HL-60/S4 treated with retinoic acid at 250 ng/mL for 4 days and 3 days (cell line): Measurements from ENCODE around the gene LAMB2.

Experiments
- in situ Hi-C: fragments of 300-500 bp; cut with MboI; formaldehyde crosslinking; loops from 2 replicates; pipeline ENCODE4 v1.7.0; 2022; ENCODE audit warnings: low sequenced_read_pairs

The LAMB2 gene

DNA sequence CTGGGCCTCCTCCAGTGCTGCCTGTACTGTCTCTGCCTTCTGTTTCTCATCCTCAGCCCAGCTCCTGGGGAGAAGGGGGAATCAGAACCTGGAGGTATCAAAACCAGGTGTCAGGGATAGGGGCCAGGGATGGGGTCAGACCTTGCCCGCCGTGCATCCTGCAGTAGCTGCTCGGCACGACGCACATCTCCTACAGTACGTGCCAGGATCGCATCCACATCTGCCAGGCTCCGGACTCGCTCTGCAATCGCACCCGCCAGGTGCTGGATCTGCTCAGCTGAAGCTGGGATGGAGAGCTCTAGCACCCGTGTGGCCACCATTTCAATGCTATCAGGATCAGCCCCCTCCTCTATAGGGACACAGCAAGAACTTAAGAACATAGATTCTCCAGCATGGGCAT lies 10.8 kb downstream of the LAMB2 start:
- in situ Hi-C loops: no loop called here

DNA sequence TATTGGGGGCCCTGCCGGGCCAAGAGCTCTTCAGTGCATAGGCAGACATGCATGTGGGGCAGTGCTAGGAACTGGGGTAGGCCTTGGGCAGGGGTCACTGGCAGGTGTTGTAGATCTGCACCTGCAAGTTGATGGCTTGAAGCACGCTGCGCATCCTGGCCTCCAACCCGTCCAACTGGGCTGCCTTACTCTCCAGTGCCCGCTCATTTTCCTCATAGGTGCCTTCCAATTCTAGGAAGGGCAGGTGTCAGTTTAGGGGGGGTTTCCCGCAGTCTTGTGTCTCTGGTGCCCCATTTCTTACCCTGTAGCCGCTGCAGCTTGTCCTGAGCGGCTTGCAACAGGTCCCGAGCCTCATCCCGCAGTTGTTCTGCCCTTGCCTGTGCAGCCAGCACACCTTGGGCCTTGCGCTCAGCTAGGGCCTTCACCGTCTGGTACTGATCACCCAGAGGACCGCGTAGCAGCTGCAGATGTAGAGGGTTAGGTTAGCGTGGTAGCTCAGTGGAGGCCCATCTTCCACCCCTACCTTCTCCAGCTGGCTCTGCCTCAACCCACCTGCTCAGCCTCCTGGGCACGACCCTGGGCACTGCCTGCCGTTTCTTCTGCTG lies 11.6 kb downstream of the LAMB2 start:
- in situ Hi-C loops: no loop called here

DNA sequence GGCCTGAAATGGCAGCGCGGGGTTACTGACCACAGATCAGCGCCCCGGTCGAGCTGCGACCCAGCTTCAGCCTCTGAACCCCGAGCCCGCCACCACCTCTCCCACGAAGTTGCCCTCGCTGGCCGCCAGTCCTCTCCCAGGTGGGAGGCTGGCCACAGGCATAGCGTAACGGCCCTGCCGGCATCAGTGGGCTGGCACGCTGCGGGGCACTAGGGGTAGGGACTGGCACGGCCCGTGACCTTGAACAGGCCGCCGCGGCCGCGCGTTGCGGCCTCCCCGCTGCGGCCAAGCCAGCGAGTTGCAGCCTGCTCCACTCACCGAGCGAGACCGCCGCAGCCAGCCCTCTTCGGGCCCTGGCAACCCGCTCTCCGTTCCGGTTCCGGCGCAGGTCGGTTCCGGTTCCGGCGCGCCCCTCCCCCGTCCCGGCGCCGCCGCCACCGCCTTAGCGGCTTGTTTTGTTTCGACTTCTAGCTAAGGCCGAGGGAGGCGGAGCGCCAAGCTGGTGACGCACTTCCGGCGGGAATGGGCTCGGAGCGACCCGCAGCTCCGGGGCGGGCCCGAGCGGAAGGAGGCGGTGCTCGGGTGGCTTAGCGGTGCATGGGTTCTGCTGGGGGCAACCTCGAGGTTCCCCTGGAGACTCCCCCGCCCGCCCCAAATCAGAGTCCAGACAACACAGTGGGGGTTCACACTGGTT lies 12.3 kb downstream of the LAMB2 start, which contains the start of gene USP19:
Gene USP19, minus strand, starts transcription at position 386 of the 694 bp plus-strand sequence. CDS start 1,678 bp downstream, outside the sequence.
- in situ Hi-C loops: no loop called here

DNA sequence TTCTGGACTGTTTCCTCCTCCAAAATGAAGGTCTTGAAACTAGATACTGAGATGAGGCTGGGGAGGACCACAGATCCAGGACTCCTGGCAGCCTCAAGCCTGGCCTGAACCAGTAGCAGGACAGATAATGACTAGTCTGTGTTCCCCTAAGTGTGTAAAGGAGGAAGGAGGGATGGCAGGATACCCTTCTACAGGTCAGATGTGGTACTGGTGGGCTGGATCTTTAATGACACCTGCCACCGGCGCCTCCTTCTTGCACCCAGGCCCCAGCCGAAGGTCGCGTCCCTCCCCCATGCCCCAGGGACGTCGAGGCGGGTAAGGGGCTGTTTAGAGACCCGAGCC lies 12.8 kb downstream of the LAMB2 start:
- in situ Hi-C loops: no loop called here

DNA sequence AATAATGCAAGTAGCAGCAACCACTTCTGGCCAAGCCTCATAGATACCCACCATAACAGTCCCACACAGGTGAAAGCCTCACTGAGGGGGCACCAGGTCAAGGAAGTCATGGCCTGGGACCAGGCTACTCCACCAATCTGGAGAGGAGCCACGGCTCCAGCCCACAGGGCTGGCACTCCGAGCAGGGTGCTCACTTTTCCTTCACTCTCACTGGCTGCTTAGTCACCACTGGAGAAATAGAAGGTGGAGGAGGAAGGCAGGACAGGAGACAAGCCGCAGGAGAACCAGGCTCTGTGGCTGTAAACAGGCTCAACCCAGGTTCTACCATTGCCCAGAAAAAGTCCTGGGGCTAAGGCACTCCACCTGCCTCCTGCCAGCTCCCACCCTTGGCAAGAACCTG lies 13.4 kb downstream of the LAMB2 start:
- in situ Hi-C loops: no loop called here

DNA sequence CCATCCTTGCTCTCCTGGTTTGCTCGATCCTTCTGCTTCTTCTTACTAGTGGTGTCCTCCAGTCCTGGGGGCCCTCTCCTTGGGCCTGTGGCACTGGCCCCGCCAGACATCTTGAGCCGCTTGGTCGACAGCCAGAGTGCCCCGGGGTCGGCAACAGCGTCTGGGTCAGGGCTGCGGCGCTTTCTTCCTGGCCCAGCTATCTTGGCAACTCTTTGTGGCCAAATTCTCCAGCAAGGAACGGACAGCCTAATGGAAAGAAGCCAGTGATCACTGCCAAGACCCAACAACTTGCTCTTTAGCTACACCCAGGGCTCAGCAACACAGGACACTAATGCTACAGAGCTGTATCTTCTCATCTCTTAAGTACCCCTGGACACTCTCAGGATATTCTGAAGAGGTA lies 13.8 kb downstream of the LAMB2 start:
- in situ Hi-C loops: no loop called here

DNA sequence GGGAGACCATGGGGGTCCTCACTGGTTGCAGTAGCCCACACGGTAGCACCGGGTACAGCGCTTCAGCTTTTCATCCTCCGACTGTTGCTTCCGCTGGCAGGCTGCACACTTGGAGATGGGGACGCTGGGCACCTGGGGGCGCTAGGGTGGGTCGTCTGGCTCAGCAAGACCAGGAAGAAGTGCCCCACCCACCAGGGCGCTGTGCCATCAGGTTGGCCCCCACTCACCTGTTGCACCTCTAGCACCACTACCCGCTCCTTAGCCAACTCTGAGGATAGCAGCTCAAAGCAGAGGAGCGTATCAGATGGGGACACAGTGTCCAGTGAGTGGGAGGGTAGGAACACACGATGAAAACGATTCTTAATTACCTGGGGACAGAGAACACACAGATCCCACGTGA lies 20.6 kb downstream of the LAMB2 start:
- in situ Hi-C loops: no loop called here

DNA sequence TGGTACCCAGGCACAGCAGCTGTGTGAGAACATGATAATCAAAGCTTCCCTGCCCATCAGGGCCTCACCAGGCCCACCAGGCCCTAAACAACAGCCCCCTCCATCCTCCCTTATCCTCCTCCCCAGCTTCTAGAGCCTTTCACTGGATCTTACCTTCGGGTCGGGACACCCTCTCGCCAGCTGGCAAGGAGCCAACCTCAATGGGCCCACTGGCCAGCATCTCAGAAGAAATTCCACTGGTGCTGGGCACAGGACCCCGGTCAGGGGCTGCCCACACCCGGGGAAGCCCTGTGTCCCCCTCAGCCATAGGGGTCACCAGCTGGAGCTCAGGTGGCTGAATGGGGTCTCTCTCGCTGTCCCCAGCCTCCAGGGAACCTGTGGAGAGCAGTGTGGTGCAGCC lies 21.5 kb downstream of the LAMB2 start:
- in situ Hi-C loops: no loop called here

DNA sequence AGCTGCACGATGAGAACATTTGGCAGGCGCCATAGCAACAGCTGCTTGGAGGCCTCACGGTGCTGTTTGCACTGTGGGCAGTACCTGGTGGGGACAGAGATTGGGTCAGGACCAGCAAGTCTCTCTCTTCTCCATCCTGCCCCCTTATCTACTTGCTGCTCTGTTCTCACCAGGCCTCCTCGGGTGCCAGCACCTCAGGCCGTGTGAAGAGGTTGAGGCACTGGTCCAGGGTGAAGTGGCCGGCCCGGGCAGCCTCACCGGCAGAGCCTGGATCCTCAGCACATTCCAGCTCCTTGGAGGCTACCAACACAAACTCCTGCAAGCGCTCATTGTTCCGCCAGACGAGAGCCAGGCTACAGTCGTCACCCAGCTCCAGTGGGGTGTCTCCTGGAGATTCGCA lies 22.1 kb downstream of the LAMB2 start:
- in situ Hi-C loops: no loop called here

DNA sequence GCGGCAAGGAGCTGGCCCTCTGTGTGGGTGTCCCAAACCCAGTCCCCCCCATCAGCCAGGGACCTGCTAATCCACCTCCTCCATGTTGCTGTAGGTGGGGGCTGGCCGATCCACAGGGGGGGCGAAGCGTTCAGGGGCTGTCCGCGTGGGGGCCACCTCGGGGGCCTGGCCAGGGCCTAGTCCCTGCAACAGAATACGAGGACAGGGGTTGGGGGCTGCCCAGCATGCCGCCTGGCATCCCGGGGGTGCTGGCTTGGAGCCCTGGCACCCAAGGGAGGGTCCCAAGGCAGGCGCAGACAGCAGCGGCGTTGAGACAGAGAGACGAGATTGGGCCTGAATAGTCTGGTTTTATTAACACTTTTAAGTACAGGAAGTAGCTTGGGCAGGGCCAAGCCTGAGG lies 24.5 kb downstream of the LAMB2 start:
- in situ Hi-C loops: no loop called here

DNA sequence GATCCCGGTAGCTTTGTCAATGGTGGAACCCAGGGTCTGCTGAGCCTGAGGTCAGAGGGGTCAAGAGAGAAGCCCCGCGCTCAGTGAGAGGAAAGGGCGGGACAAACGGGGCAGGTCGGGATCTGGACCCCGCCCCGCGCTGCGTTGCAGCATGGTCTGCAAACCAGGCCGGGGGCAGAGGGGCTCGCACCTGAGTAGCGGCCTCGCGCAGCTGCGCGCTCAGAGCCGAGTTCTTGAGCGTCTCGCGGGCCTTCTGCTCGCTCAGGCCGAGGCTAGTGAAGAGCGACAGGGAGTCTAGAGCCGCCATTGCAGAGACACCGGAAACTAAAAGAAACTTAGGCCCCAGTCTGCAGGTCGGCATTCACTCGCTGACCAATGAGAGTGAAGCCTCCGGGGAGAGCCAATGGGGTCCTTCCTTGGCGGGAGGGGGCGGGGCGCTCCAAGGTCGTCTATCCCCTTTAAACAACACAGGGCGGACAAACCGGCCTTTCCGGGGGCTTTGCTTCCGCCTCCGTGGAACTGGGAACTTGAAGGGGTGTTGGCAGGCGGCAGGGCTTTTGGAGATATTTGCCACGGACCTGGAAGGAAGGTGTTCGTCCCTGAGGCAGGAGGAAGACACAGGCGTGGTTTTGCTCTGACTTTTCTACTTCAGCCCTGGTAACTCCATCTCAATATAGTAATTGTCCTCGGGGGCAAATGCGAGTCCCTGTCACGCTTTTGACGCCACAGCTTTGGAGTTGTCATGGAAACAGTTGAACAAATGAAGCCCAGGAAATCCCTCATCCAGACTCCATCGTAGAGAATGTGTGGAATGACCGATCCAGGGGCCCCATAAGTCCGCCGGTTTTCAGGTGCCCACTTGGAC lies 28.2 kb downstream of the LAMB2 start, which contains the start of gene QARS1:
Gene QARS1, minus strand, starts transcription at position 331 of the 865 bp plus-strand sequence. Its CDS starts 24 bp downstream, at position 307.
- in situ Hi-C loops: no loop called here

DNA sequence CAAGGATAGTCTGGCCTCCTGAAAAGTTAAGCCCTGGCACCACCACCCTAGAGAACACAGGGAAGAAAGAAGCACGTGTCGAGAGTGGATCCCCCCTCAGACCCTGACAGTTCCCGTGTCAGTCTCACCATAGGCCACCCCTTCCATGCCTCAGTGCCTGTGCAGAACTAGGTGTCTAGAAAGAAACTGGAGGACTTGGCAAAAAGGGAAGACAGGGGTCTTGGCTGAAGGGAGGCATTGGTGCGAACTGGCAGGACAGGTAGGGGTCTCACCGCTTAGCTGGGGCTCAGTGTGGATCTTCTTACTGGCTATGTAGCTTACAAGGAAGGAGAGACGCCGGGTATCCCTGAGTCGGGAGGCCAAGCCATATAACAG lies 28.8 kb downstream of the LAMB2 start:
- in situ Hi-C loops: no loop called here

DNA sequence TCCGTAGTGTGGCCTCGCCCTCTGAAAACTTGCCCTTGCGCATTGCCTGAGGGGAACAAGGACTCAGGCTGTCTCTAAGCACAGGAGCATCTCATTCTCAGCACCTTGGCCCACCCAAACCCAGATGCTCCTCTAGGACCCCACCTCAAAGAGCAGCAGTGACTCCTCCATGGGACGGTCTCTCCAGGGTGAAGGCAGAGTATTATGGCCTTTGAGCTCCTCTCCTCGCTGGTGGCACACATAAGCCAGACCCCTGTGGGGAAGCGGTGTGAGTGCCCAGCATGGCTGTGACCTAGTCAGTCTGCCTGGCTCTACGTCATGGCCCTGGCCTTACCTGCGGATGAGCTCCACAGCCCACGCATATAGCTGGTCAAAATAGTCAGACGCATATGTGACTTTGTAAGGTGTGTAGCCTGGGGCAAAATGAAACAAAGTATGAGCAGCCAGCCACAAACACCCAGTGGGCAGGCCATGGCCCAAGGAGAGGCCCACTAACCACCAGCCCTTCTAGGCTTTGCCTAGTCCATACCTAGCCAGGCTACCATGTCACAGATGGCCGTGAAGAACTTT lies 32.7 kb downstream of the LAMB2 start:
- in situ Hi-C loops: no loop called here

DNA sequence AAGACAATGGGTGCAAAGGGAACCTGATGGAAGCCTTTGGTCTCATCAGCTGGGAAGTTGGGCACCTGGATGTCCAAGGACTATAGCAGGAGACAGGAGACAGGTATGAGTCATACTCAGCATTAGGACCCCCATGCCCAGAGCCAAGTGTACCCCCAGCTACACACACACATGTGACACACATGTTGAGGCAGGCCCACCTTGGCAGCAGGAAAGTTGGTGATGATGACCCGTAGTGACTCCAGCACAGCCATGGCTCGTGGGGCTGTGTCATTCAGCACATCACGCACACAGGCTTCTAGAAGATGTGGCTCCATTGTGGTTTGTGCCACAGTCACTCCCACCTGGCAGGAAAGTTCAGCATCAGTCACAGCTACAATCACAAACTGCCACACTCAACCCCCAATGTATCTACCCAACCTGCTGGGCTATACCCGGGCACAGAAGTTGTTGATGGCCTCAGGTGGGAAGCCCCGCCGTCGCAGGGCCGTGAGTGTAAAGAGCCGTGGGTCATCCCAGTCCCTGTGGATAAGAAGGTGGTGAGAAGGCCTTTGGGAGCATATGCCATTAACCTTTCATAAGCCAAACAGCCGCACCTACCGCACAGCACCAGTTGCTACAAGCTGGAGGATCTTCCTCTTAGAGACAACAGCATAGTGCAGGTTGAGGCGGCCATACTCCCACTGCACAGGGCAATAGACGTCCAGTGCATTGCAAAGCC lies 33.8 kb downstream of the LAMB2 start:
- in situ Hi-C loops: no loop called here

DNA sequence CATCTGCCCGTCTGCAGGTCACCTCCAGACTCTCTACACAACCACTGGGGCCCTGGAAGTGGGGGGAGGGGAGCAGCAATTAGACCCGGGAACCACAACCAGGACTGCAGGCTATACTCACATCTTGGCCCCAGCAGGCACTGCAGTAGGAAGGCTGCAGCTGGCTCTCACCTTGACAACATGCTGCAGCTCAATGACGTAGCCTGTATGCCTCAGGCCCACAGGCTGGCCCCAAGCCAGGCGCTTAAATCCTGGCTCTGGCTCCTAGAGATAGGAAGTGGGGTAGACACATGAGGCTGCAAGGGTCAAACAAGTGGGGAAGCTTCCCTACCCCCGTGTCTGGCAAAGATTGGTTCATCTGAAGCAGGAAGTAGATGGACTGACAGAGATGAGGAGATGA lies 34.4 kb downstream of the LAMB2 start:
- in situ Hi-C loops: no loop called here

DNA sequence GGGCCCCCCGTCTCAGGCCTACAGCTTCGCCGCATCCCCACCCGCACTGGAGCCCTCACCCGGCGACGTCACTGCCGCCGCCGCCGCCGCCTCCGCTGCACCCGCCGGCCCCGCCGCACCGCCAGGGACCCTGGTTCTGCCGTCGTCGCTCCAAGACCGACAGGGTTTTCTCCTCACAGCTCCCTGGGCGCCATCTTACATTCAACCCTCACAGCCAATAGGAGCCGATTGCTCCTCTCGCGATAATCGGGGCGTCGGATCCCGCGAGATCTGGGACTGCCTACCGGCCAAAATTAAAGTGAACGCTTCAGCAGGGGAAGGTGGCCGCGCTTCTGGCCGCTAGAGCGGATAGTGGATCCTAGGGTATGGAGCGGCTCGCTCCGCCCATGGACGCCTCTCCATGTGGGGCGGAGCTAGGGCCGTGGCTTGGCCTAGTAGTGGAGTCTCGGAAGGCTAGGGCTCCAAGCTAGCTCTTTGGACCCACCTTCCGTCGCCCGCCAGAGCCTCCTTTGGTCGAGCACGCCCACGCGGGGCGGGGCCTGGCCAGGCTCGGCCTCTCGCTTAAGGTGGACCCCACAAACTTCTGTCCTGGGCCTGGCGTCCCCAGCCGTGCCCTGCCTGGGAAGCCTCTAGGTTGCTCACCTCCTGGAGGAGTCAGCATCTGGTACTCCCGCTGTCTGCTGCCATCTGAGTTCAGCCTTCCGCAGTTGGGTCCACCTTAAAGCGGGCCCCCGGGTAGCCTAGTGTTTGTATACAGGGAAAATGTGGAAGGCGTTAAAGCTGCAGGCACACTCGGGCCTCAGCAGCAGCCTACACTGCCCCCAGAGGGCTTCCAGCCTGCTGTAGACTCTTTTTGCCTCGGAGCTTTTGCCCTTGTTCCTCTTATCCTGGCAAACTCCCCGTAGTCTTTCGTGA lies 38.7 kb downstream of the LAMB2 start, which contains the start of gene QRICH1:
Gene QRICH1, minus strand, starts transcription at position 219 of the 915 bp plus-strand sequence. CDS start 17,054 bp downstream, outside the sequence.
- in situ Hi-C loops: no loop called here

DNA sequence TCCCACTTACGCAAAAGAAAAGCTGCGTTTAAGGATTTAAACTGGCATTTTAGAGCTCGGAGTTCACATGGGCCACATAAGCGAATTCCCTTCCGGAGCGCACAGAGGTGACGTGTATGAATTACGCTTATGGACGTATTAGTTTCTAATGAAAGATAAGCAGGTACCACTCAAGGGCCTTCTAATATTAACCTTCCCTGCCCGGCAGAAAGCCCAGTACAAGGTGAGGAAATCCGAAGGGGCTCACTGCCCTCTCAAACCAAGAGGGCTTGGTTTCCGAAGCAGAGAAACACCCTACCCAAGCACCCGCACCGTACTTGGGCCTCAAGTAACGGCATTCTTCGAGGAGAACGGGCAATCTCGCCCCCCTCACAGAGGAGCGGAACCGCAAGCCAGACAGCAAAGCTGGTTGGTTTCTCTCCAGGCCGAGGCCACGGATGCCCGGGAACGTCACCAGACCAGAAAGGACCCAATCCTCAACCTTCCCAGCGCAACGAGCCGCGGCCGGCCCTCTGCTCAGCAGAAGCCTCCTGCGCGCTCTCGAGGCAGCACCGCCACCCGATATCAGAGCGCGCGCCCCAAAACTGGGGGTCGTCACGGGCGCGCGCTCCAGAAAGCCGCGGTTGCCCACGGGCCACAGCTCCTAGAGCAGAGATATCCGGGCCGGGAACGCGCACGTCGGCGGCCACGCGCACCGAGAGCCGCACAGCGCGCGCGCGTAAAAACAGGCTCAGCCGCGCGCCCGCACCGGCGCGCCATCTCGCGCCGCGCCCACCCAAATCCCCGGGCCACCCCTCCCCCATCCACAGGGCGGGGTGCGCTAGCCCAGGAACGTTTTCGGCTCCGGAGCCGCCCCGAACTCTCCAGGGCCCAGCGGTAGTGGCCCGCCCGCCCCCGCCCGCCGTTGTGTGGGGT lies 39.7 kb downstream of the LAMB2 start:
- in situ Hi-C loops: no loop called here

DNA sequence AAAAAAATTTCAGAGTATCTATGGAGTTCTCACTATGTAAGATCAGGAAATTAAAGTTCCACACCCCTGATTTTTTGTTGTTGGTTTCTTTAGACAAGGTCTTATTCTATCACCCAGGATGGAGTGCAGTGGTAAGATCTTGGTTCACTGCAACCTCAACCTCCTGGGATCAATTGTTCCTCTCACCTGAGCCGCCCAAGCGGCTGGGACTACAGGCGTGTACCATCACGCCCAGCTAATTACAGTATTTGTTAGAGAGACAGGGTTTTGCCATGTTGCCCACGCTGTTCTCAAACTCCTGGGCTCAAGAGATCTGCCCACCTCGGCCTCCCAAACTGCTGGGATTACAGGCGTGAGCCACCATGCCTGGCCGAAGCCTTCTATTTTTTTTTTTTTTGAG lies 51.4 kb downstream of the LAMB2 start:
- in situ Hi-C loops: no loop called here

DNA sequence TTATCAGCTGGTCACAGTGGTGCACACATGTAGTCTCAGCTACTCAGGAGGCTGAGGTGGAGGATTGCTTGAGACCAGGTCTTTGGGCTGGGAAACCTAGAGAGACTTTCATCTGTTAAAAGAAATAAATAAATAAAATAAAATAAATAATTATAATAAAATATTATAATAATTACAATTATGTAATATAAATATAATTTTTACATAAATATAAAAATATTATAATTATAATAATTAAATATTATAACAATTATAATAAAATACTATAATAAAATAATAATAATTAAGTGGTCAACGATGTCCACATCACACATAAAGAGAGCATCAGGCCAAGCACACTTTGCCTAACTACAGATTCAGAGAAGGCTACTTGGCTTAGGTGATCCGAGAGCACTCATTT lies 53.6 kb downstream of the LAMB2 start:
- in situ Hi-C loops: no loop called here
